AG09319 (cell line): Measurements from ENCODE around the gene WASL.

Source experiments
- DNase-seq: peaks from one replicate; pipeline ENCODE4 v3.0.0-alpha.2; 2010; ENCODE audit warnings: low read depth; ENCODE audit errors: extremely low read depth
- TF ChIP-seq, protein P1 (sequence below): IDR thresholded peaks from 2 replicates; pipeline ENCODE4 v1.5.1; 2011; ENCODE audit warnings: low read depth, mild to moderate bottlenecking, inconsistent platforms, low read length, moderate library complexity

The WASL gene

DNA sequence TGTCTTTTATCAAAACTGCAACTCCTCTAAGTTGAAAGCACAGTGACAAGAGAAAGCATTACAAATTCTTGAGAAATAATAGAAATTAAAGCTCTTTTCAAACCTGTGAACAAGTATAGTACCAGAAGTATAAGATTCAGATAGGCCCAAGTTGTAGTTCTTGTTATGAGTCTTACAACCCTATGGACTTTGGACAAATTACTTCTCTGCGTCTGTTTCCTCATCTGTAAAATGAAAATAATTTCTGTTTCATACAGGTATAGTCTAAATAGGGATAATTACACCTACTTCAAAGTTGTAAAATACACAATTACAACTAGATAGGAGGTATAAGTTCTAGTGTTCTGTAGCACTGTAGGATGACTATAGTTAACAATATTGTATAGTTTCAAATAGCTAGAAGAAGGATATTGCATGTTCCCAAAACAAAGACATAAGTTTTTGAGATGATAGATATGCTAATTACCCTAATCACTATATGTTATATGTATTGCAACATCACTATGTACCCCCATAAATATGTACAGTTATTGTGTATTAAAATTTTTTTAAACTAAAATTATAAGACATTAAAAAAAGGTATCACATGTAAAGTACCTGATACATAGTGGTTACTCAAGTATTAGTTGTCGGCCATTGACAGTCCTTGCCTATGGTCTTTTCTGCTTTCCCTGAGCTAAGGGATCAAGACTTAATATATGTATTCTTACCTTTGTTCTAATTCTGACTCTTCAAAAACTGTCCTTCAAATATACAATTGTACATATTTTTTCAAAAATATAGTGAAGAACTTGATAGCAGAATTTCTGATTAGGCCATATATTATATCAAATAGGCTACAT, 1.8 kb upstream of the WASL start:
- no peak for DNase-seq
- TF ChIP-seq, protein P1, sequence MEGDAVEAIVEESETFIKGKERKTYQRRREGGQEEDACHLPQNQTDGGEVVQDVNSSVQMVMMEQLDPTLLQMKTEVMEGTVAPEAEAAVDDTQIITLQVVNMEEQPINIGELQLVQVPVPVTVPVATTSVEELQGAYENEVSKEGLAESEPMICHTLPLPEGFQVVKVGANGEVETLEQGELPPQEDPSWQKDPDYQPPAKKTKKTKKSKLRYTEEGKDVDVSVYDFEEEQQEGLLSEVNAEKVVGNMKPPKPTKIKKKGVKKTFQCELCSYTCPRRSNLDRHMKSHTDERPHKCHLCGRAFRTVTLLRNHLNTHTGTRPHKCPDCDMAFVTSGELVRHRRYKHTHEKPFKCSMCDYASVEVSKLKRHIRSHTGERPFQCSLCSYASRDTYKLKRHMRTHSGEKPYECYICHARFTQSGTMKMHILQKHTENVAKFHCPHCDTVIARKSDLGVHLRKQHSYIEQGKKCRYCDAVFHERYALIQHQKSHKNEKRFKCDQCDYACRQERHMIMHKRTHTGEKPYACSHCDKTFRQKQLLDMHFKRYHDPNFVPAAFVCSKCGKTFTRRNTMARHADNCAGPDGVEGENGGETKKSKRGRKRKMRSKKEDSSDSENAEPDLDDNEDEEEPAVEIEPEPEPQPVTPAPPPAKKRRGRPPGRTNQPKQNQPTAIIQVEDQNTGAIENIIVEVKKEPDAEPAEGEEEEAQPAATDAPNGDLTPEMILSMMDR, result no peak

DNA sequence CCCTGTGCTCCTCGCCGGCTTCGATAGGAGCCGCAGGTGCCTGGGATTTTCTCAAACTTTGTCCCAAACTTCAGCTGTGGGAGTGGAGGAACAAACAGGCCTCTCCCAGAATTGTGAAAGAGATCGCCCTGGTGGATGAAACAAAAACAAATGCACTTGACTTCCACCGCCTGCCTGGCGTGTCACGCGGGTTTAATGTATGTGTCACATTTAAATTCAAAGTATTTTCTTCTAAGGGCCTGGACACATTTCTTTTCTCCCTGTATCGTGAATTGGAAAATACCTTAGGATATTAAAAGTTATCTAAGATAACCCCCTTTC, 694 bp upstream of the WASL start:
- TF ChIP-seq, protein P1, result no peak; the same call in 1 of the 2 replicates

DNA sequence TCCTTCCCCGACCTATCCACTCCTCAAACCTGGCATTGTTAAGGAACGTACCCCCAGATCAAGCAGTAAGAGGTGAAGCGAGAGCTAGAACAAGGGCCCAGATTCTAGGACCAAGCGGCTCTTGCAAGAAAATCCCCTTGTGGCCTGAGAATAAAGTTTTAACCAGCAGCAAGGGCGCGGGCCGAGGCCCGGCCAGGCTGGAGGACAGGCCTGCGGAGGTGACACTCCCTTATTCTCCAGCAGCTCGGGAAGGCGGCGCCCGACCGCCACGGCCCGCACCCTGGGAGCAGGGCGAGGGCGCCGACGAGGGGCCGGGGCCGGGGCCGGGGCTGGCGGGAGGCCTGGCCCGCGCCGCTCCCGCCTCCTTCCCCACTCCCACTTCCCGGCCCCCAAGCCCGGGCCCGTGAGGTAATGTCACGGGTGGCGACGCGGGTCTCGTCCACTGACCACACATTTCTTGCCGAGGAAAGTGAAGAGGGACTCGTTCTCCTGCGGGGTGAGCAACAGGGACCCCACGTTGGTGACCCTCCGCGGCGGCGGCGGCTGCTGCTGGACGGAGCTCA, 551 bp downstream of the WASL start:
- TF ChIP-seq, protein P1, result no peak; the same call in none of the 2 replicates
- DNase-seq, result no peak

More for the DNA sequence above, 694 bp upstream of the WASL start:
- no peak for DNase-seq

DNA sequence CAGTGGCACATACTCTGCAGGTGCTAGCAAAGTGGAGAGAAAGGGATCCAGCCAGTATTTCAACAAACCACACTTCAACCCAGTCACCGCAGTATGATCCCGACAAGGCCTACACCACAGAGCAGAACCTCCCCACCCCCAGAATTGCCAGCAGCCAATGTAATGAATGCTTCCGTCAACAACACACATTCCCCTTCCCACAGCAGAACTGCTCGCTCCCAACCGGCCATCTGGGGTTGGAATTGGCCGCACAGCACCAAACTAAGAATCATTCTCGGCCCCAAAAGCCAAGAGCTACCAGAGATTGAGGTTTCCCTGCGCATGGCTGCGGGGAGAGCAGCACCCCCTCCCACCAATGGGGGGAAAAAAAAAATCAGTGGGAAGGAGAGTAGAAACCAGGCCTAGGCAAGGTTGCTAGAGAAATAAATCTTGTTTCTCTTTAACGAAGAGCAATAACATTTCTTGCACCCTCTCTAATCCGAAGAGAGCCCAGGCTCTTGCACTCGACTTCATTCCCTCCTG, 1.1 kb downstream of the WASL start:
- no peak for DNase-seq

DNA sequence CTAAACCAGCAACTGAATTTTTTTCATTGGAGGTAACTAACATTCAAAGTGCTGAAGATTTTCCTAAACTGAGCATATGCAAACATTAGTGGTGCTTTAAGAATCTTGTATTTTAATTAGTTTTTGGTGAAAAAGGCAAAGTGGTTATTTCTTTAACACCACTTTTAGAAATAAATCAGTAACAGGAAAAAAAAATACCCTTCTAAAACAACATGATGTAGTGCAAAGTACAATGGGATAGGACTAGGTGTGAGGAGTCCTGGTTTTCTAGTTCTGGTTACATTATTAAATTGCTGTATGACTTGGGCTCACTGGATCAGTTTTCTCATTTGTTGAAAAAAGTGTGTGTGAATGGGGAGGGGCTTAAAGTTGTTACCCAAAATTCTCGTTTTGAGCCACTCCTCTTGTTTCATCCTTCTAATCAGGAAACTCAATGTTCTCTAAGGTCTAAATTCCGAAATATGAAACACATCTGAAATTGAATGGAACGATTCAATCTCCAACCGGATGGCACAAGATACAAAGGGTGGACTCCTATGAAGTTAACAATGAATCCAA, 1.8 kb downstream of the WASL start:
- DNase-seq, result no peak
- TF ChIP-seq, protein P1, result no peak

More for the DNA sequence above, 1.1 kb downstream of the WASL start:
- TF ChIP-seq, protein P1, result no peak

DNA sequence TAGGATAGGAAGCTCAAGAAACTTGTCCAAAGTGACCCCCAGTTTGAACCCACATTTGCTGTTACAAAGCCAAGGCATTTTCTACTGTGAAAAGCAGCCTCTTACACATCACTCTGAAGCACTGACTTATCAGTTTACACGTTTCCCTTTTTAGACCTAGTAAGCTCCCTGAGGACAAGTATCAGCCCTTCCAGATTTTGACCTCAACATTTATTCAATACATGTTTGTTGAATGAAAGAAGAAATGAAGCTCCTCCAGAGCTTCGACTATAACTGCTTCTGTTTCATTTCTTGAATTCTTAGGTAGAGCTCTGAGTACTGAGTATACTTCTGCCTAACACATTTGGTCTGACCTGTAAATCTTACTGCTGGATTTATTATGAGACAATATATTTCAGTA, 2.7 kb downstream of the WASL start:
- TF ChIP-seq, protein P1, result no peak
- no peak for DNase-seq

DNA sequence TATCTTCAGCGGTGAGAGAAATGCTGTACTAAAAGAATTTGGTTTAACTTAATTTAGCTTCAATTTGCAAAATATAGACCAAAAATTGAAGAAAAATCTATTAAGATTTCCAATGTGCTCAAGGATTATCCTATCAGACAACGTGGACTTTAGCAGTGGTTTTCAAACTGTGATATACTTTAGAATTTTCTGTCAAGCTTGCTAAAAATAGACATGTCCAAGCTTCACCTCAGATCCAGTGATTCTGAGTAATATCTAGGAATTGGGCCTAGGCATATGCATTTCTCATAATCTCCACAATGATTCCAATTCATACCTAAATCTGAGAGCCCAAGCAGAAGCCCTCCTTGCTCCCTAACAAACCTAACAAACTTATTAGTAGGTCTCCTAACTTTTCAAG, 3.4 kb downstream of the WASL start:
- TF ChIP-seq, protein P1, result no peak
- DNase-seq, result no peak
